ENCODE results near the gene HNF1B. TPM values are rescaled to one million over a fixed set of nuclear protein-coding genes. Genes with fewer than 3 reads are reported as not detected.

Gene HNF1B
- total RNA-seq, 1 donor from 2014 or later: 10.5 TPM

DNA sequence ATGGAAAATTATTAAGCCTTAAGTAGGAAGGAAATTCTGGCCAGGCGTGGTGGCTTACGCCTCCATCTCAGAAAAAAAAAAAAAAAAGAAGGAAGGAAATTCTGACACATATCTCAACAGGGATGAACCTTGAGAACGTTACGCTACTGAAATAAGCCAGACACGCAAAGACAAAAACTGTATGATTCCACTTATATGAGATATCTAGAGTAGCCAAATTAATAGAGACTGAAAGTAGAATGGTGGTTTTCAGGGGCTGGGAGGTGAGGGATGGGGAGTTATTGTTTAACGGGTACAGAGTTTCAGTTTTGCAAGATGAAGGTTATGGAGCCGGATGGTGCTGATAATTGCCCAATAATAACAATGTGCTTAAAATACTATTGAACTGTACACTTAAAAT is 16.2 kb upstream of the HNF1B start:
- DNase-seq (ENCODE audit: low spot score): no peak
- H3K27me3 Mint-ChIP-seq (ENCODE audit: low read depth): no peaks in the 10 kb centered on the region
- H3K4me3 Mint-ChIP-seq (ENCODE audit: unreplicated experiment): no peak overlapping the region
- no peaks in the 10 kb centered on the region for H3K9me3 Mint-ChIP-seq (ENCODE audit: low read depth)
- H3K4me1 Mint-ChIP-seq (ENCODE audit: low read depth): peaks cover 13% of the 10 kb centered on the region
- H3K36me3 Mint-ChIP-seq (ENCODE audit: low read depth): no peaks in the 10 kb centered on the region
- TF ChIP-seq, protein P1, sequence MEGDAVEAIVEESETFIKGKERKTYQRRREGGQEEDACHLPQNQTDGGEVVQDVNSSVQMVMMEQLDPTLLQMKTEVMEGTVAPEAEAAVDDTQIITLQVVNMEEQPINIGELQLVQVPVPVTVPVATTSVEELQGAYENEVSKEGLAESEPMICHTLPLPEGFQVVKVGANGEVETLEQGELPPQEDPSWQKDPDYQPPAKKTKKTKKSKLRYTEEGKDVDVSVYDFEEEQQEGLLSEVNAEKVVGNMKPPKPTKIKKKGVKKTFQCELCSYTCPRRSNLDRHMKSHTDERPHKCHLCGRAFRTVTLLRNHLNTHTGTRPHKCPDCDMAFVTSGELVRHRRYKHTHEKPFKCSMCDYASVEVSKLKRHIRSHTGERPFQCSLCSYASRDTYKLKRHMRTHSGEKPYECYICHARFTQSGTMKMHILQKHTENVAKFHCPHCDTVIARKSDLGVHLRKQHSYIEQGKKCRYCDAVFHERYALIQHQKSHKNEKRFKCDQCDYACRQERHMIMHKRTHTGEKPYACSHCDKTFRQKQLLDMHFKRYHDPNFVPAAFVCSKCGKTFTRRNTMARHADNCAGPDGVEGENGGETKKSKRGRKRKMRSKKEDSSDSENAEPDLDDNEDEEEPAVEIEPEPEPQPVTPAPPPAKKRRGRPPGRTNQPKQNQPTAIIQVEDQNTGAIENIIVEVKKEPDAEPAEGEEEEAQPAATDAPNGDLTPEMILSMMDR (IDR thresholded peaks at IDR 0.05): no peak
- no peak overlapping the region for H3K27ac Mint-ChIP-seq (ENCODE audit: unreplicated experiment)

DNA sequence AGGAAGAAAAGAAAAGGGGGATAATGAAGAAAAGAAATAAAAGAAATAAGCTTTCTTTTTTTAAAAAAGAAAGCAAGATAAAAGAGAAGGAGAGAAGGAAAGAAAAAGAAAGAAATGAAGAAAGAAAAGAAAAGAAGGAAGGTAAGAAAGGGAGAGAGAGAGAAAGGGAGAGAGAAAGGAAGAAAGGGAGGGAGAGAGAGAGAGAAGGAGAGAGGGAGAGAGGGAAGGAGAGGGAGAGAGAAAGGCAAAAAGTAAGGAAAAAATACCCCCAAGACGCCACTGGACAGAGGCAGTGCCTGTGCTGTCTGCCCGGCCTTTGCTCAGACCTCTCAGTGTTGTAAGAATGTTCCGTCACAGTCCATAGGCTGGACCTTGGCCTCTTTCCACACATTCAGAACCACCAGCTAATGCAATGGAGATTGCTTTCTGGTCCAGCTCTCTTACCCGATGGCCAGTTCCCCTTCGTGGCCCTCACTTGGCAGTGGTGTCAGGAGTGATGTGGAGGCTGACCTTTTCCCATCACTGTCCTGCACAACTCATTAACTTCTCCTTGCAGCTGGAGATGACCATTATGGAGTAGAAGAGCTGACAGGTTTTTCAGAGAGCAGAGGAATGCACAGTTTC is 14.3 kb upstream of the HNF1B start:
- H3K36me3 Mint-ChIP-seq (ENCODE audit: low read depth): no peaks in the 10 kb centered on the region
- H3K27me3 Mint-ChIP-seq (ENCODE audit: low read depth): no peaks in the 10 kb centered on the region
- no peak overlapping the region for H3K27ac Mint-ChIP-seq (ENCODE audit: unreplicated experiment)
- no peaks in the 10 kb centered on the region for H3K9me3 Mint-ChIP-seq (ENCODE audit: low read depth)
- H3K4me3 Mint-ChIP-seq (ENCODE audit: unreplicated experiment): no peak overlapping the region
- TF ChIP-seq, protein P1 (IDR thresholded peaks at IDR 0.05): no peak
- peaks cover 11% of the 10 kb centered on the region for H3K4me1 Mint-ChIP-seq (ENCODE audit: low read depth)
- no peak for DNase-seq (ENCODE audit: low spot score)

DNA sequence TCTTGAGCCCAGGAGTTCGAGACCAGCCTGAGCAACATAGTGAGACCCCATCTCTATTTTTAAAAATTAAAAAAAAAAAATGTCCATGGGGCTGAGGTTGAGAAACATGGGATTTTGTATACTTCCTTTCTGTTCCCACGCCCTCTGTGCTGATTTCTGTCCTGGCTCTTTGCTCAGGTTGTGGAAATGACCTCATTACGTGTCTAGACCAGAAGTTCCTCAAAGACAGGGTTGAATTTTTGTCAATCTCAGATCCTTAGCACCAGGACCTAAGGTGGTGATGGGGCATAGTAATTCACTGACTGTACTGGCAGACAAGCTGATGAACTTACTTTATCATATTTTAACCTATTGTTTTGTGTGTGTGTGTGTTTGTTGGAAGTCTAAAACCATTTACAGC is 11.2 kb upstream of the HNF1B start:
- no peaks in the 10 kb centered on the region for H3K27me3 Mint-ChIP-seq (ENCODE audit: low read depth)
- TF ChIP-seq, protein P1 (IDR thresholded peaks at IDR 0.05): no peak
- no peak overlapping the region for H3K4me3 Mint-ChIP-seq (ENCODE audit: unreplicated experiment)
- no peaks in the 10 kb centered on the region for H3K36me3 Mint-ChIP-seq (ENCODE audit: low read depth)
- H3K4me1 Mint-ChIP-seq (ENCODE audit: low read depth): peaks cover 25% of the 10 kb centered on the region
- no peaks in the 10 kb centered on the region for H3K9me3 Mint-ChIP-seq (ENCODE audit: low read depth)
- H3K27ac Mint-ChIP-seq (ENCODE audit: unreplicated experiment): no peak overlapping the region
- DNase-seq (ENCODE audit: low spot score): no peak

DNA sequence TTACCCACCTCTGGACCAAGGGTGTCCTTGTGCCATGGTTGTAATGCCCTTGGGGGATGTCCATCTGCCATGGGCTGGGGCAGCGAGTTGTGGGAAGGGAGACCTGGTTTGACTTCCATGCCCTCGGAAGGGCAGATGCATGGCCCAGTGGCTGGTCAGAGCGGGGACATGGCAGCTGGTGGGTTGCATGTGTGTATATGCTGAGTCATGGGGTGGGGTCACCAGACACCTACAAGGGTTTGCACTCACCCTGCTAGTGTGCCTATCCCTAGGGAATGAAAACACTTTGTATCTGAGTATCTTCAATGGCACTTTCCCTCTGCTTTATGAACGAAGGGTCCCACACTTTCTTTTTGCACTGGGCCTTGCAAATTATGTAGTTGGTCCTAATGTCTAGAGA is 10.6 kb upstream of the HNF1B start:
- H3K36me3 Mint-ChIP-seq (ENCODE audit: low read depth): no peaks in the 10 kb centered on the region
- H3K9me3 Mint-ChIP-seq (ENCODE audit: low read depth): no peaks in the 10 kb centered on the region
- peaks cover 25% of the 10 kb centered on the region for H3K4me1 Mint-ChIP-seq (ENCODE audit: low read depth)
- H3K4me3 Mint-ChIP-seq (ENCODE audit: unreplicated experiment): no peak overlapping the region
- no peak for DNase-seq (ENCODE audit: low spot score)
- H3K27ac Mint-ChIP-seq (ENCODE audit: unreplicated experiment): no peak overlapping the region
- TF ChIP-seq, protein P1 (IDR thresholded peaks at IDR 0.05): no peak
- no peaks in the 10 kb centered on the region for H3K27me3 Mint-ChIP-seq (ENCODE audit: low read depth)

DNA sequence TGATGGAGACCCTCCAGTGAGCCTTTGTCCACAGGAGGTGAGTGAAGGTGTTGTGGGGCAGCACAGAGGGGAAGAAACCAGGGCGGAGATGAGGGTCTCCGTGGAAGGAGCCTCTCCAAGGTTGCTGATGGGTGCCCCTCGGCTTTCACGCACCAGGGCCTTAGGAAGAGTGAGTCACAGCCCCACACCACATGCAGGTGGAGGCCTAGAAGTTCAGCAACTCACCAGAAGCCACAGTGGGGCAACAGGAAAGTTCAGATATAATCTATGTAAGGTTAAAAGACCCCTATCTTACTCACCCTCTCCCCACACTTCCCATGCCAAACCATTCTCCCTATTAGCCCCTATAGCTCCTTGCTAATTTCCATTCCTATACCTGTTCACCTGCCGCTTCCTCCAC is 9.5 kb upstream of the HNF1B start:
- Mint-ChIP-seq H3K9me3 (ENCODE audit: low read depth) (no peaks in the 10 kb centered on the region), H3K27me3 (ENCODE audit: low read depth) (no peaks in the 10 kb centered on the region), H3K4me1 (ENCODE audit: low read depth) (peaks cover 25% of the 10 kb centered on the region), H3K4me3 (ENCODE audit: unreplicated experiment) (no peak overlapping the region), H3K27ac (ENCODE audit: unreplicated experiment) (no peak overlapping the region), H3K36me3 (ENCODE audit: low read depth) (no peaks in the 10 kb centered on the region)
- no peak for DNase-seq (ENCODE audit: low spot score)
- TF ChIP-seq, protein P1 (IDR thresholded peaks at IDR 0.05): no peak
